HG03108 (cell line): ENCODE measurements around the gene SYNPO2.
"Not testable (repeated sequence)": the region's sequence is repeated elsewhere in the genome, so short reads cannot be mapped to it uniquely, and the experiment has no call there.

ENCODE experiments used
- ATAC-seq: cut with Tn5 transposase; IDR thresholded peaks from one replicate; pipeline ENCODE4 v1.9.1; 2021; ENCODE audit warnings: moderate library complexity; ENCODE audit not compliant: unreplicated experiment

Gene SYNPO2

GRCh38 chr4:118973295-118973694 is 84.6 kb downstream of the SYNPO2 start:
- no peak for ATAC-seq

- ATAC-seq: no peak
Observed at GRCh38 chr4:118974758-118975157, 86.1 kb downstream of the SYNPO2 start.

GRCh38 chr4:118975449-118976192 is 87.0 kb downstream of the SYNPO2 start:
- no peak for ATAC-seq

GRCh38 chr4:118976193-118976560 is 87.5 kb downstream of the SYNPO2 start:
- ATAC-seq: not testable (repeated sequence)

- ATAC-seq: not testable (repeated sequence)
Observed at GRCh38 chr4:118977100-118977499, 88.4 kb downstream of the SYNPO2 start.

- ATAC-seq: no peak
Observed at GRCh38 chr4:118979712-118980111, 91.1 kb downstream of the SYNPO2 start.

GRCh38 chr4:118981171-118981838 is 92.7 kb downstream of the SYNPO2 start:
- no peak for ATAC-seq

- ATAC-seq: peak; percentile 76
Observed at GRCh38 chr4:118981839-118982381, 93.3 kb downstream of the SYNPO2 start.

- ATAC-seq: no peak
Observed at GRCh38 chr4:118983293-118983692, 94.6 kb downstream of the SYNPO2 start.

GRCh38 chr4:118983831-118984230 is 95.2 kb downstream of the SYNPO2 start:
- ATAC-seq: no peak

- ATAC-seq: no peak
Observed at GRCh38 chr4:118985170-118986000, 96.7 kb downstream of the SYNPO2 start.

- no peak for ATAC-seq
Observed at GRCh38 chr4:118987959-118988634, 99.4 kb downstream of the SYNPO2 start.

GRCh38 chr4:118988635-118988972 is 100.0 kb downstream of the SYNPO2 start:
- ATAC-seq: no peak

- no peak for ATAC-seq
Observed at GRCh38 chr4:118989098-118990080, 100.7 kb downstream of the SYNPO2 start.

- no peak for ATAC-seq
Observed at GRCh38 chr4:118991686-118992085, 103.0 kb downstream of the SYNPO2 start.

- no peak for ATAC-seq
Observed at GRCh38 chr4:118992149-118992548, 103.5 kb downstream of the SYNPO2 start.

GRCh38 chr4:118993333-118993732 is 104.7 kb downstream of the SYNPO2 start:
- no peak for ATAC-seq

- no peak for ATAC-seq
Observed at GRCh38 chr4:118994030-118994429, 105.4 kb downstream of the SYNPO2 start.

- ATAC-seq: no peak
Observed at GRCh38 chr4:118995693-118996391, 107.2 kb downstream of the SYNPO2 start.
